Measurements from ENCODE around the gene RRH.

- TF ChIP-seq, protein P1, sequence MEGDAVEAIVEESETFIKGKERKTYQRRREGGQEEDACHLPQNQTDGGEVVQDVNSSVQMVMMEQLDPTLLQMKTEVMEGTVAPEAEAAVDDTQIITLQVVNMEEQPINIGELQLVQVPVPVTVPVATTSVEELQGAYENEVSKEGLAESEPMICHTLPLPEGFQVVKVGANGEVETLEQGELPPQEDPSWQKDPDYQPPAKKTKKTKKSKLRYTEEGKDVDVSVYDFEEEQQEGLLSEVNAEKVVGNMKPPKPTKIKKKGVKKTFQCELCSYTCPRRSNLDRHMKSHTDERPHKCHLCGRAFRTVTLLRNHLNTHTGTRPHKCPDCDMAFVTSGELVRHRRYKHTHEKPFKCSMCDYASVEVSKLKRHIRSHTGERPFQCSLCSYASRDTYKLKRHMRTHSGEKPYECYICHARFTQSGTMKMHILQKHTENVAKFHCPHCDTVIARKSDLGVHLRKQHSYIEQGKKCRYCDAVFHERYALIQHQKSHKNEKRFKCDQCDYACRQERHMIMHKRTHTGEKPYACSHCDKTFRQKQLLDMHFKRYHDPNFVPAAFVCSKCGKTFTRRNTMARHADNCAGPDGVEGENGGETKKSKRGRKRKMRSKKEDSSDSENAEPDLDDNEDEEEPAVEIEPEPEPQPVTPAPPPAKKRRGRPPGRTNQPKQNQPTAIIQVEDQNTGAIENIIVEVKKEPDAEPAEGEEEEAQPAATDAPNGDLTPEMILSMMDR (IDR thresholded peaks at IDR 0.05): no peak
- TF ChIP-seq POLR2A (IDR thresholded peaks at IDR 0.05): no peak
Observed at GRCh38 chr4:109873791-109874514, 46.2 kb downstream of the RRH start.
